SK-N-SH (cell line): ENCODE results near the gene BMAL2. TPM values are rescaled to one million over a fixed set of nuclear protein-coding genes. Genes with fewer than 3 reads are reported as not detected.

Experiments
- CTCF ChIA-PET: fragments of 300-600, 350-600 bp; formaldehyde crosslinking; extraction: SDS; loops from one replicate; lab custom pipeline; 2021; lab: Yijun Ruan, JAX
- POLR2A ChIA-PET: fragments of 350-600 bp; sonication (Branson Sonifier 250); formaldehyde crosslinking; extraction: SDS; loops from one replicate; lab custom pipeline; 2020; ENCODE audit warnings: antibody characterized with exemption, inconsistent platforms; lab: Yijun Ruan, JAX
- DNase-seq: peaks from one replicate; pipeline ENCODE4 v3.0.0; 2012
- H2AFZ ChIP-seq: fragments of 200-600 bp; sonication (generic); 2 replicates; pipeline ENCODE4 v1.8.1; 2016; ENCODE audit warnings: antibody characterized with exemption, mild to moderate bottlenecking, low read depth
- H3F3A ChIP-seq: fragments of 200-600 bp; sonication (generic); replicated peaks from 2 replicates; pipeline ENCODE3; 2016; ENCODE audit warnings: antibody characterized with exemption, mild to moderate bottlenecking; ENCODE audit not compliant: insufficient read depth
- H3K27ac ChIP-seq, 2 experiments: fragments of 200-500 bp in 1 of 2; fragments of 200-600 bp in 1 of 2; sonication (Bioruptor generic) in 1 of 2; sonication (generic), shearing (Covaris generic) in 1 of 2; 2 replicates each; pipeline versions ENCODE4 v1.5.1 to v1.6.1; 2014 to 2016; ENCODE audit warnings: low read depth in 2 of 2, inconsistent platforms in 1 of 2, low read length in 1 of 2, mild to moderate bottlenecking in 1 of 2, mixed read lengths in 1 of 2
- H3K27me3 ChIP-seq: fragments of 200-600 bp; sonication (generic), shearing (Covaris generic); 2 replicates; pipeline ENCODE4 v1.6.1; 2016; ENCODE audit warnings: mixed run types; ENCODE audit not compliant: insufficient read depth
- H3K36me3 ChIP-seq, 2 experiments: fragments of 200-500 bp in 1 of 2; fragments of 200-600 bp in 1 of 2; sonication (Bioruptor generic) in 1 of 2; sonication (generic) in 1 of 2; replicated peaks in 1 of 2; 2 replicates each; pipeline versions ENCODE3 to v1.5.1; 2014 to 2016; ENCODE audit warnings: low read length in 1 of 2, mild to moderate bottlenecking in 1 of 2; ENCODE audit not compliant: insufficient read depth in 2 of 2, control insufficient read depth in 1 of 2
- H3K4me1 ChIP-seq, 2 experiments: fragments of 200-500 bp in 1 of 2; fragments of 200-600 bp in 1 of 2; sonication (Bioruptor generic) in 1 of 2; sonication (generic), shearing (Covaris generic) in 1 of 2; 2 replicates each; pipeline versions ENCODE4 v1.5.1 to v1.6.1; 2014 to 2016; ENCODE audit warnings: low read depth in 1 of 2, low read length in 1 of 2, mixed run types in 1 of 2; ENCODE audit not compliant: insufficient read depth in 2 of 2, control insufficient read depth in 1 of 2
- H3K4me2 ChIP-seq: fragments of 200-600 bp; sonication (generic), shearing (Covaris generic); 2 replicates; pipeline ENCODE4 v1.6.1; 2017; ENCODE audit warnings: mixed run types
- H3K4me3 ChIP-seq, 2 experiments: fragments of 200-500 bp in 1 of 2; fragments of 200-600 bp in 1 of 2; sonication (Bioruptor generic) in 1 of 2; sonication (generic), shearing (Covaris generic) in 1 of 2; 2 replicates each; pipeline versions ENCODE4 v1.5.1 to v1.8.1; 2014 to 2016; ENCODE audit warnings: low read depth in 2 of 2, inconsistent platforms in 1 of 2, low read length in 1 of 2, mild to moderate bottlenecking in 1 of 2, mixed read lengths in 1 of 2, moderate library complexity in 1 of 2
- H3K79me2 ChIP-seq: fragments of 200-600 bp; sonication (generic); 2 replicates; pipeline ENCODE4 v1.8.1; 2017; ENCODE audit warnings: mild to moderate bottlenecking; ENCODE audit not compliant: insufficient read depth
- H3K9ac ChIP-seq: fragments of 200-600 bp; sonication (generic); 2 replicates; pipeline ENCODE4 v1.6.1; 2017; ENCODE audit warnings: mixed run types
- H3K9me2 ChIP-seq: fragments of 200-600 bp; sonication (generic); 2 replicates; pipeline ENCODE4 v1.6.1; 2017; ENCODE audit warnings: mixed run types
- H3K9me3 ChIP-seq: fragments of 200-600 bp; sonication (generic); 2 replicates; pipeline ENCODE4 v1.6.1; 2017; ENCODE audit warnings: mixed run types, mild to moderate bottlenecking, moderate library complexity
- H4K20me1 ChIP-seq: fragments of 200-600 bp; sonication (generic); 2 replicates; pipeline ENCODE4 v1.6.1; 2017; ENCODE audit warnings: mild to moderate bottlenecking, mixed run types; ENCODE audit not compliant: insufficient read depth
- CHD2 ChIP-seq: fragments of 150-350 bp; IDR thresholded peaks from 2 replicates; pipeline ENCODE4 v1.6.1; 2018; ENCODE audit warnings: low read length; ENCODE audit not compliant: partially characterized antibody
- EZH2phosphoT487 ChIP-seq: fragments of 200-600 bp; sonication (generic); IDR thresholded peaks from 2 replicates; pipeline ENCODE4 v1.6.1; 2017; ENCODE audit warnings: low read depth, mixed run types, mild to moderate bottlenecking, antibody characterized with exemption, moderate library complexity, borderline replicate concordance
- FOSL2 ChIP-seq: IDR thresholded peaks from 2 replicates; pipeline ENCODE4 v1.4.0; 2012; ENCODE audit warnings: low read depth, mild to moderate bottlenecking, moderate library complexity, borderline replicate concordance
- FOXJ3 ChIP-seq: sonication (generic); formaldehyde crosslinking; IDR thresholded peaks from 2 replicates; pipeline ENCODE4 v1.5.1; 2020; ENCODE audit warnings: mild to moderate bottlenecking, missing genetic modification reagents
- FOXM1 ChIP-seq: IDR thresholded peaks from 2 replicates; pipeline ENCODE4 v1.4.0; 2012; ENCODE audit warnings: low read depth, mild to moderate bottlenecking
- NRF1 ChIP-seq: IDR thresholded peaks from 2 replicates; pipeline ENCODE4 v1.6.1; 2012; ENCODE audit warnings: low read depth, mild to moderate bottlenecking, low read length
- POLR2AphosphoS5 ChIP-seq: IDR thresholded peaks from 2 replicates; pipeline ENCODE4 v1.6.1; 2012; ENCODE audit warnings: low read depth, low read length
- RAD21 ChIP-seq: IDR thresholded peaks from 2 replicates; pipeline ENCODE4 v1.6.1; 2012; ENCODE audit warnings: mild to moderate bottlenecking, low read length
- RCOR1 ChIP-seq: fragments of 150-350 bp; IDR thresholded peaks from 2 replicates; pipeline ENCODE4 v1.6.1; 2017; ENCODE audit warnings: antibody characterized with exemption, low read length
- RFX5 ChIP-seq: IDR thresholded peaks from 2 replicates; pipeline ENCODE4 v1.6.1; 2012; ENCODE audit warnings: mild to moderate bottlenecking, improper control_type of control experiment, low read length
- SIN3A ChIP-seq: IDR thresholded peaks from 2 replicates; pipeline ENCODE4 v1.6.1; 2012; ENCODE audit warnings: low read depth, mild to moderate bottlenecking, low read length, moderate library complexity, borderline replicate concordance
- TAF1 ChIP-seq: IDR thresholded peaks from 2 replicates; pipeline ENCODE4 v1.6.1; 2012; ENCODE audit warnings: low read depth, mild to moderate bottlenecking, low read length, moderate library complexity, borderline replicate concordance
- TEAD4 ChIP-seq: IDR thresholded peaks from 2 replicates; pipeline ENCODE4 v1.4.0; 2012; ENCODE audit warnings: mild to moderate bottlenecking, borderline replicate concordance; ENCODE audit not compliant: insufficient read depth
- YY1 ChIP-seq: IDR thresholded peaks from 2 replicates; pipeline ENCODE4 v1.4.0; 2012; ENCODE audit warnings: low read depth, mild to moderate bottlenecking
- WGBS: methylation state at CpG from one replicate; pipeline ENCODE4 v1.1.6; 2017; ENCODE audit warnings: low lambda C conversion rate; 5-methylcytosine and 5-hydroxymethylcytosine counted together
- polyA plus RNA-seq, 3 experiments: library from polyadenylated mRNA; depleted of rRNA; stranded (reverse); fragments of >200 nt; gene quantifications; 2 replicates each; pipeline ENCODE4 v1.2.3, GENCODE V29; 2012
- TF ChIP-seq, protein P1 (sequence below): IDR thresholded peaks from 2 replicates; pipeline ENCODE4 v1.4.0; 2012; ENCODE audit warnings: low read depth
- TF ChIP-seq, protein P2 (sequence below): fragments of 150-350 bp; IDR thresholded peaks from 2 replicates; pipeline ENCODE4 v1.6.1; 2016; ENCODE audit warnings: mild to moderate bottlenecking, low read depth, low read length
- TF ChIP-seq, protein P3 (sequence below): fragments of 200-600 bp; sonication (generic); IDR thresholded peaks from 2 replicates; pipeline ENCODE4 v1.6.1; 2017; ENCODE audit warnings: antibody characterized with exemption, mild to moderate bottlenecking, moderate library complexity
- TF ChIP-seq, protein P4 (sequence below): IDR thresholded peaks from 2 replicates; pipeline ENCODE4; 2012
- TF ChIP-seq, protein P5 (sequence below): IDR thresholded peaks from 2 replicates; pipeline ENCODE4 v1.4.0; 2012; ENCODE audit warnings: low read depth, borderline replicate concordance

BMAL2 gene
- polyA plus RNA-seq, 1 of the 3 experiments (the other 2 are of a cell fraction) = 6.4 TPM

DNA sequence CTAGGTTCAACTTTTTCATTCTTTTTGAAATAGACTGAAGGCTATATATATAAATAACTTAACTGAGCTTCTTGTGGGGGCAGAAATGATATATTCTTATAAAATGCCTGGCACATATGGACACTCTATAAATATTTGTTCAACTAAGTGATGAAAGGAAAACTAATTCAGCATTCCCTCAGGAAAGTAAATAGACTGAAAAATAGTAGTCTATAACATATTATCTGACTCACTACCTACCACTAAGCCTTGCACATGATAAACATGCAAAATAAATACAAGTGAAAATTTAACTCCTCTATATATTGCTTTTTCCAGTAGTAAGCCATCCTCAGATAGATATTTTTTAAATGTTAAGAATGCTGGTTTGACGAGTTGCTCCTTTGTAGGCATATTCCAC, 15.7 kb upstream of the BMAL2 start:
- CTCF ChIA-PET = interaction anchor here (1.1 to 3.8 kb wide), 2 partner anchors 11 to 335 kb away, joined by 3 to 24 read pairs; no protein-coding TSS in a partner anchor
- no peaks in the 10 kb centered on the region for H3K9me3 ChIP-seq
- no peaks in the 10 kb centered on the region; a peak in 2 of 4 replicates for H3K4me1 ChIP-seq
- no peaks in the 10 kb centered on the region for H3K27me3 ChIP-seq
- no peak overlapping the region for H3K27ac ChIP-seq
- TF ChIP-seq FOXJ3 (no peak), FOSL2 (no peak), SIN3A (no peak), TEAD4 (no peak), NRF1 (no peak), RFX5 (no peak), EZH2phosphoT487 (no peak), RCOR1 (no peak), RAD21 (no peak), POLR2AphosphoS5 (no peak), CHD2 (no peak), TAF1 (no peak), YY1 (no peak), FOXM1 (no peak)
- TF ChIP-seq, protein P1, sequence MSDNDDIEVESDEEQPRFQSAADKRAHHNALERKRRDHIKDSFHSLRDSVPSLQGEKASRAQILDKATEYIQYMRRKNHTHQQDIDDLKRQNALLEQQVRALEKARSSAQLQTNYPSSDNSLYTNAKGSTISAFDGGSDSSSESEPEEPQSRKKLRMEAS = no peak
- TF ChIP-seq, protein P2, sequence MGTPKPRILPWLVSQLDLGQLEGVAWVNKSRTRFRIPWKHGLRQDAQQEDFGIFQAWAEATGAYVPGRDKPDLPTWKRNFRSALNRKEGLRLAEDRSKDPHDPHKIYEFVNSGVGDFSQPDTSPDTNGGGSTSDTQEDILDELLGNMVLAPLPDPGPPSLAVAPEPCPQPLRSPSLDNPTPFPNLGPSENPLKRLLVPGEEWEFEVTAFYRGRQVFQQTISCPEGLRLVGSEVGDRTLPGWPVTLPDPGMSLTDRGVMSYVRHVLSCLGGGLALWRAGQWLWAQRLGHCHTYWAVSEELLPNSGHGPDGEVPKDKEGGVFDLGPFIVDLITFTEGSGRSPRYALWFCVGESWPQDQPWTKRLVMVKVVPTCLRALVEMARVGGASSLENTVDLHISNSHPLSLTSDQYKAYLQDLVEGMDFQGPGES = no peak
- TF ChIP-seq, protein P3, sequence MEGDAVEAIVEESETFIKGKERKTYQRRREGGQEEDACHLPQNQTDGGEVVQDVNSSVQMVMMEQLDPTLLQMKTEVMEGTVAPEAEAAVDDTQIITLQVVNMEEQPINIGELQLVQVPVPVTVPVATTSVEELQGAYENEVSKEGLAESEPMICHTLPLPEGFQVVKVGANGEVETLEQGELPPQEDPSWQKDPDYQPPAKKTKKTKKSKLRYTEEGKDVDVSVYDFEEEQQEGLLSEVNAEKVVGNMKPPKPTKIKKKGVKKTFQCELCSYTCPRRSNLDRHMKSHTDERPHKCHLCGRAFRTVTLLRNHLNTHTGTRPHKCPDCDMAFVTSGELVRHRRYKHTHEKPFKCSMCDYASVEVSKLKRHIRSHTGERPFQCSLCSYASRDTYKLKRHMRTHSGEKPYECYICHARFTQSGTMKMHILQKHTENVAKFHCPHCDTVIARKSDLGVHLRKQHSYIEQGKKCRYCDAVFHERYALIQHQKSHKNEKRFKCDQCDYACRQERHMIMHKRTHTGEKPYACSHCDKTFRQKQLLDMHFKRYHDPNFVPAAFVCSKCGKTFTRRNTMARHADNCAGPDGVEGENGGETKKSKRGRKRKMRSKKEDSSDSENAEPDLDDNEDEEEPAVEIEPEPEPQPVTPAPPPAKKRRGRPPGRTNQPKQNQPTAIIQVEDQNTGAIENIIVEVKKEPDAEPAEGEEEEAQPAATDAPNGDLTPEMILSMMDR = no peak
- TF ChIP-seq, protein P4, sequence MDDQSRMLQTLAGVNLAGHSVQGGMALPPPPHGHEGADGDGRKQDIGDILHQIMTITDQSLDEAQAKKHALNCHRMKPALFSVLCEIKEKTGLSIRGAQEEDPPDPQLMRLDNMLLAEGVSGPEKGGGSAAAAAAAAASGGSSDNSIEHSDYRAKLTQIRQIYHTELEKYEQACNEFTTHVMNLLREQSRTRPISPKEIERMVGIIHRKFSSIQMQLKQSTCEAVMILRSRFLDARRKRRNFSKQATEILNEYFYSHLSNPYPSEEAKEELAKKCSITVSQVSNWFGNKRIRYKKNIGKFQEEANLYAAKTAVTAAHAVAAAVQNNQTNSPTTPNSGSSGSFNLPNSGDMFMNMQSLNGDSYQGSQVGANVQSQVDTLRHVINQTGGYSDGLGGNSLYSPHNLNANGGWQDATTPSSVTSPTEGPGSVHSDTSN = no peak
- TF ChIP-seq, protein P5, sequence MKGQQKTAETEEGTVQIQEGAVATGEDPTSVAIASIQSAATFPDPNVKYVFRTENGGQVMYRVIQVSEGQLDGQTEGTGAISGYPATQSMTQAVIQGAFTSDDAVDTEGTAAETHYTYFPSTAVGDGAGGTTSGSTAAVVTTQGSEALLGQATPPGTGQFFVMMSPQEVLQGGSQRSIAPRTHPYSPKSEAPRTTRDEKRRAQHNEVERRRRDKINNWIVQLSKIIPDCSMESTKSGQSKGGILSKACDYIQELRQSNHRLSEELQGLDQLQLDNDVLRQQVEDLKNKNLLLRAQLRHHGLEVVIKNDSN = no peak
- TF ChIP-seq, all 33 proteins: peak for 0
- H3K9me2 ChIP-seq = no peaks in the 10 kb centered on the region
- H3K4me2 ChIP-seq = no peak overlapping the region
- 88% methylated on average over 1 of the region's 1 CpG for WGBS
- no peaks in the 10 kb centered on the region; the same call in 1 of the 2 replicates for H3K79me2 ChIP-seq
- H2AFZ ChIP-seq = no peak overlapping the region
- no peaks in the 10 kb centered on the region for H4K20me1 ChIP-seq
- no peak for DNase-seq
- POLR2A ChIA-PET = no interaction called here
- H3K4me3 ChIP-seq = no peak overlapping the region
- peaks cover 12% of the 10 kb centered on the region for H3F3A ChIP-seq
- no peak overlapping the region for H3K9ac ChIP-seq
- H3K36me3 ChIP-seq = peaks cover 55 to 72% of the 10 kb centered on the region in 2 experiments
